Left ventricle myocardium inferior (tissue), 1 donor: Measurements from ENCODE around the gene CADPS2. TPM values are rescaled to one million over a fixed set of nuclear protein-coding genes. Genes with fewer than 3 reads are reported as not detected.

Experiments
- DNase-seq: peaks from one replicate; pipeline ENCODE4 v3.0.0-alpha.2; 2020
- H3K27ac ChIP-seq: fragments of 200-600 bp; replicated peaks from 2 replicates; pipeline ENCODE4 v1.8.0; 2021
- H3K27me3 ChIP-seq: fragments of 200-600 bp; 2 replicates; pipeline ENCODE4 v1.8.0; 2021; ENCODE audit warnings: low read depth
- H3K36me3 ChIP-seq: fragments of 200-600 bp; 2 replicates; pipeline ENCODE4 v1.8.0; 2021
- H3K4me1 ChIP-seq: fragments of 200-600 bp; 2 replicates; pipeline ENCODE4 v1.8.0; 2021
- H3K4me3 ChIP-seq: fragments of 200-600 bp; 2 replicates; pipeline ENCODE4 v1.8.0; 2021; ENCODE audit warnings: mild to moderate bottlenecking, moderate library complexity
- H3K9me3 ChIP-seq: fragments of 200-600 bp; replicated peaks from 2 replicates; pipeline ENCODE4 v1.8.0; 2021
- CTCF ChIP-seq: fragments of 200-600 bp; IDR thresholded peaks from 2 replicates; pipeline ENCODE4 v1.8.0; 2021; ENCODE audit warnings: antibody characterized with exemption, mild to moderate bottlenecking, borderline replicate concordance
- intact Hi-C: fragments of 100-400 bp; cut with micrococcal nuclease; formaldehyde crosslinking; loops from one replicate; pipeline ENCODE4 v1.11.0; 2022
- total RNA-seq: library from RNA; stranded (reverse); fragmentation: NEBNext Ultra II Directional; extraction: Animal tissue kit (Norgen Biotek cat#: 25700); gene quantifications from one replicate; pipeline ENCODE4 v1.2.1, GENCODE V29; 2021
- donor health status: DM: no; HTN: yes; CAD: no; lungs with severe emphysema.

The CADPS2 gene
- total RNA-seq, 1 donor from 2014 or later = 11.9 TPM

- Histone ChIP-seq H3K27ac (no peak overlapping the region), H3K4me1 (peaks cover 6% of the 10 kb centered on the region), H3K36me3 (peaks cover 9% of the 10 kb centered on the region), H3K9me3 (no peaks in the 10 kb centered on the region), H3K4me3 (no peak overlapping the region), H3K27me3 (no peaks in the 10 kb centered on the region)
- intact Hi-C loops = no loop called here
- DNase-seq = no peak
- TF ChIP-seq CTCF = no peak
Observed at GRCh38 chr7:122415510-122415909, 470.8 kb downstream of the CADPS2 start.

- intact Hi-C loops = no loop called here
- no peak for TF ChIP-seq CTCF
- Histone ChIP-seq H3K9me3 (no peaks in the 10 kb centered on the region), H3K36me3 (peaks cover 9% of the 10 kb centered on the region), H3K4me1 (peaks cover 6% of the 10 kb centered on the region), H3K4me3 (no peak overlapping the region), H3K27ac (no peak overlapping the region), H3K27me3 (no peaks in the 10 kb centered on the region)
- no peak for DNase-seq
Observed at GRCh38 chr7:122413339-122413738, 472.9 kb downstream of the CADPS2 start.

DNA sequence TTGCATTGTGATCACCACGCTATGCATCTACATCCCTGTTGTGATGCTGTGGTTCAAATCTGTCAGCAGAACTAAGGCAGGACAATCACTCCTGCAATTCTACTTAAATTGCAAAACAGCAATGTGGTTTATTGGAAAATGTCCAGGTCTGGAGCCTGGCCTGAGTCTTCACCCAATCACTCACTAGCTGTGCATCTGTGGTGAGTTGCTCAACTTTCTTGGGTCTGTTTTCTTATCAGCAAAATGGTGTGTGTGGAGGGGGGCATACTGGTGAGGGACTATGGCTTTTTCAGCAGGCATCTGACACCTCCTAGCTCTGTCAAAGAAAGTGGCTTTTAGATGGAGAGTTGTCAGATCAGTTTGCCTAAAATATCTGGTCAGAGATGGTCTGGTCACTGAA is 473.4 kb downstream of the CADPS2 start:
- H3K4me1 ChIP-seq = peaks cover 6% of the 10 kb centered on the region
- peaks cover 9% of the 10 kb centered on the region for H3K36me3 ChIP-seq
- TF ChIP-seq CTCF = no peak
- H3K27ac ChIP-seq = no peak overlapping the region
- no peaks in the 10 kb centered on the region for H3K9me3 ChIP-seq
- intact Hi-C loops = no loop called here
- no peak overlapping the region for H3K4me3 ChIP-seq
- no peaks in the 10 kb centered on the region for H3K27me3 ChIP-seq
- no peak for DNase-seq

GRCh38 chr7:122412441-122412840 is 473.8 kb downstream of the CADPS2 start:
- Histone ChIP-seq H3K27ac (no peak overlapping the region), H3K4me3 (no peak overlapping the region), H3K4me1 (peaks cover 6% of the 10 kb centered on the region), H3K36me3 (peaks cover 9% of the 10 kb centered on the region), H3K9me3 (no peaks in the 10 kb centered on the region), H3K27me3 (no peaks in the 10 kb centered on the region)
- no peak for TF ChIP-seq CTCF
- no peak for DNase-seq
- intact Hi-C loops = no loop called here

GRCh38 chr7:122407195-122407594 is 479.1 kb downstream of the CADPS2 start:
- Histone ChIP-seq H3K36me3 (peaks cover 18% of the 10 kb centered on the region), H3K9me3 (no peaks in the 10 kb centered on the region), H3K4me1 (no peaks in the 10 kb centered on the region), H3K27me3 (no peaks in the 10 kb centered on the region), H3K4me3 (no peak overlapping the region), H3K27ac (no peak overlapping the region)
- intact Hi-C loops = no loop called here
- TF ChIP-seq CTCF = no peak
- no peak for DNase-seq

DNA sequence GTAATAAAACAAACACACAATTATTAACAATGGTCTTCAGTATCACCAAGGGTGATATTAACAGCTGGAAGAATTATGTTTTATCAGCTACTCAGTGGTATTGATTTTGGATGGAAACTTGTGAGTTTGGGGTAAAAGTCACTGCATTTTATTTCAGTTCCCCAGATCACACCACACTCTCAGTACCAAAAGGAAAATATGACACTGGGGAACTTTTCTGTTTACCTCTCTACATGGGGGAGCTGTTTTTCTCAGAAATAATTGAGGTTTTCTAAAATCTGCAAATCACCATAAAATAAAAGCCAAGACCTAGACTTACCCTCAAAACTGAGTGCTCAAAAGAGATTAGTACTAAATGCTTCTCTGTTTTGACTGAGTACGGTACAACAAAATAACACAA is 483.1 kb downstream of the CADPS2 start:
- Histone ChIP-seq H3K4me3 (no peak overlapping the region), H3K27me3 (no peaks in the 10 kb centered on the region), H3K27ac (no peak overlapping the region), H3K4me1 (no peaks in the 10 kb centered on the region), H3K9me3 (no peaks in the 10 kb centered on the region), H3K36me3 (peaks cover 21% of the 10 kb centered on the region)
- no peak for DNase-seq
- intact Hi-C loops = no loop called here
- no peak for TF ChIP-seq CTCF
